CD4-positive, alpha-beta T cell treated with Interleukin-6 for 4 hours (primary cell): ENCODE results near the gene MYO3B.
"Not testable (repeated sequence)": the region's sequence is repeated elsewhere in the genome, so short reads cannot be mapped to it uniquely, and the experiment has no call there.

ENCODE experiments used
- DNase-seq: peaks from one replicate; pipeline ENCODE4 v3.0.0-alpha.2; 2020; ENCODE audit warnings: mixed read lengths

The MYO3B gene

GRCh38 chr2:170344663-170345346 is 166.9 kb downstream of the MYO3B start:
- no peak for DNase-seq

GRCh38 chr2:170345607-170346006 is 167.7 kb downstream of the MYO3B start:
- no peak for DNase-seq

GRCh38 chr2:170349269-170349668 is 171.3 kb downstream of the MYO3B start:
- not testable (repeated sequence) for DNase-seq

- DNase-seq, result no peak
These were observed 173.2 kb downstream of the MYO3B start for GRCh38 chr2:170350929-170351826.

- DNase-seq, result no peak
These were observed 175.8 kb downstream of the MYO3B start for GRCh38 chr2:170353723-170354122.

GRCh38 chr2:170354388-170354787 is 176.4 kb downstream of the MYO3B start:
- no peak for DNase-seq

- DNase-seq, result peak; percentile 16
These were observed 177.2 kb downstream of the MYO3B start for GRCh38 chr2:170354855-170355780.

GRCh38 chr2:170359466-170359865 is 181.5 kb downstream of the MYO3B start:
- DNase-seq, result no peak

- DNase-seq, result no peak
These were observed 182.7 kb downstream of the MYO3B start for GRCh38 chr2:170360546-170361089.

- peak; percentile 50 for DNase-seq
These were observed 183.4 kb downstream of the MYO3B start for GRCh38 chr2:170361090-170361936.

GRCh38 chr2:170362313-170362870 is 184.4 kb downstream of the MYO3B start:
- DNase-seq, result no peak

GRCh38 chr2:170362871-170363631 is 185.1 kb downstream of the MYO3B start:
- no peak for DNase-seq

GRCh38 chr2:170365003-170365402 is 187.1 kb downstream of the MYO3B start:
- no peak for DNase-seq

- no peak for DNase-seq
These were observed 187.7 kb downstream of the MYO3B start for GRCh38 chr2:170365686-170366085.

- DNase-seq, result no peak
These were observed 190.4 kb downstream of the MYO3B start for GRCh38 chr2:170368370-170368769.

- no peak for DNase-seq
These were observed 191.3 kb downstream of the MYO3B start for GRCh38 chr2:170369228-170369627.

GRCh38 chr2:170369894-170370293 is 191.9 kb downstream of the MYO3B start:
- DNase-seq, result no peak

GRCh38 chr2:170371231-170371998 is 193.5 kb downstream of the MYO3B start:
- no peak for DNase-seq

GRCh38 chr2:170375192-170375591 is 197.2 kb downstream of the MYO3B start:
- DNase-seq, result no peak
